HG02885 (cell line): ENCODE results near the gene ZNF599.
A peak's percentile ranks its signal among the peaks of the same experiment; 100 is the strongest.
"Not testable (repeated sequence)": the region's sequence is repeated elsewhere in the genome, so short reads cannot be mapped to it uniquely, and the experiment has no call there.

Experiments
- ATAC-seq: cut with Tn5 transposase; IDR thresholded peaks from one replicate; pipeline ENCODE4 v1.9.1; 2021; ENCODE audit warnings: mild to moderate bottlenecking; ENCODE audit not compliant: unreplicated experiment, poor library complexity

Gene ZNF599

DNA sequence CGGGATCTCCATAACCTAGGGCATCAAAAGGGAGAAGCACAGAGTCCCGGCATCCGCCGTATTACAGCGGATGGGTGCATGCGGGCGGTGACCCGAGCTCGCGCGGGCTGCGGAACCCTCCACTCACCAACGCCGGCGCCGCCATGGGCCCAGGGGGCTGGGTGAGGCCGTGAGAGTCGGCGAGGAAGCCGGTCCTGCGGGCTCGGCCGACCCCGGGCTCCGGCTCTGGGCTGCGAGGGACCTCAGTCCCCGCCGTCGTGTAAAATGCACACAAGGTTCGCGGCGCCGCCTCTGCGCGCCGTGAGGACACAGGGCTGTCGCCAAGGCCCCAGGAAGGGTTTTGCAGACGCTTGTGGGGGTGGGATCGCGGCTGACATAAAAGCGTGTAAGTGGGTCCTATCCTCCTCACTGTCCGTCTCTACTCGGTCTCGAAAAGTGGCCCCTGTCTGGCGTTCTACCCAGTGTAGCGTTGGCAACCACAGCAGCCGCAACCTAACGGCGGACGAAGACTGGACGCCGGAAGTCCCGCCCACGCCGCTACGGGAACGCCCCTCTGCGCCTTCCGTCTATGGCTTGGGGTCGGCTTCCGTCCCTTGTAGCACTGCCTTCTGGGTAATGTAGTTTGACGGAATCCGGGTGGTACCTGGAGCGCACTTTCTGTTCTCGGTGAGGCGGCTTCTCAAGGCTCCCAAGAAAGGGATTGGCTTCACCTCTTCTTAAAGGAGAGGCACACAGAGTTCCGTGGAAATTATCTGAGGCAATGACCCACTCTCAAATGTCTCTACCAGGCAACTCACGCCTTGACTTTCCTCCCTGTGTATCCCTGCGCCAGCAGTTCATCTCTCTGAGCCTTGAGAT is at the start of gene ZNF599:
Gene ZNF599 (minus strand): TSS at position 519 of the 858 bp plus-strand sequence. CDS start 374 bp downstream, at position 145.
- ATAC-seq, result peak; percentile 97

DNA sequence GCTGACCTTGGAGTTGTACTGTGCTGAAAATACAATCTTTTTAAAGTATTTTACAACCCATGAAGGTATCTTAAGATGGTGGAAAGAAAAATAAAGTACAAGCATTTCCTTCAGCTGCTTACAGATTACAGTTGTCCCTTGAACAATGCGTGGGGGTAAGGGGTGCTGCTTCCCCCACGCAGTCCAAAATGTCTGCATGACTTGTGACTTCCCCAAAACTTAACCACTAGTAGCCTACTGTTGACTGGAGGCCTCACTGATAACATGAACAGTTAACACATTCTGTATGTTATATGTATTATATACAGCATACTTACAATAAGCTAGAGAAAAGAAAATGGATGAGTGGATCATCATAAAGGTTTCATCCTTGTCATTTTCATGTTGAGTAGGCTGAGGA is 45.3 kb upstream of the ZNF599 start:
- ATAC-seq, result no peak

DNA sequence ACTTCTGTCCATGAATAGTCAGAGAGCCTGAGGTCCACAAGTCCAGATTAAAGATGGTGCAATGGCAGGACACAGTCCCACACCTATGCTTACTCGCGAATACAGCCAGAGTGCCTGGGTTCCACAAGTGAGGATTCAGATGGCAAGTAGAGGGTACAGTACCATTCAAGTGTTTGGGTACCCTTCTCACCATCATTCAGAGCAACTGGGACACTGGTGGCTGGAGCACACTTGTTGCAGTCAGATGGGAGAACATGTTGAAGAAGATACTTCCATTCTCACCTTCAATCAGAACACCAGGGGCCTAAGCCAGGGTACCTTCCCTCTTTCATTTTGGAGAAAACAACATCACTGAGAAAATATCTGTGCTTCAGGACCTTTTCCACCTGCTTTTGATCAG is 43.7 kb upstream of the ZNF599 start:
- ATAC-seq, result no peak

DNA sequence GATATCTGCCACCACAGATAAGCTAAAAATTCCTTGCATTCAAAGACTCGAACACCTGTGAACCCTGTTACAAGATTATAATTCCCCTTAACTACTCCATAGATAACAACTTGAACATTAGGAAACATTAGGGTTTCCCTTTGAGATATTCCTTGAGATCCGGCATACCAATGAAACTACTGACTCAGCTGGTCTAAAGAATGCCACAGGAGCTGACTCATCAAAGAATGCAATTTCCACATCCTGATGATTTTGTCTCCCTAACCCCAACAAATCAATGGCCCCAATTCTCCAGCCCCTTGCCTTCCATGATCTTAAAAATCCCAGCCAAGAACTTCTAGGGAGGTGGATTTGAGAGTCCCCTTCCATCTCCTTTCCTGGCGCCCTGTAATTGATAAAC is 35.6 kb upstream of the ZNF599 start:
- ATAC-seq, result no peak

DNA sequence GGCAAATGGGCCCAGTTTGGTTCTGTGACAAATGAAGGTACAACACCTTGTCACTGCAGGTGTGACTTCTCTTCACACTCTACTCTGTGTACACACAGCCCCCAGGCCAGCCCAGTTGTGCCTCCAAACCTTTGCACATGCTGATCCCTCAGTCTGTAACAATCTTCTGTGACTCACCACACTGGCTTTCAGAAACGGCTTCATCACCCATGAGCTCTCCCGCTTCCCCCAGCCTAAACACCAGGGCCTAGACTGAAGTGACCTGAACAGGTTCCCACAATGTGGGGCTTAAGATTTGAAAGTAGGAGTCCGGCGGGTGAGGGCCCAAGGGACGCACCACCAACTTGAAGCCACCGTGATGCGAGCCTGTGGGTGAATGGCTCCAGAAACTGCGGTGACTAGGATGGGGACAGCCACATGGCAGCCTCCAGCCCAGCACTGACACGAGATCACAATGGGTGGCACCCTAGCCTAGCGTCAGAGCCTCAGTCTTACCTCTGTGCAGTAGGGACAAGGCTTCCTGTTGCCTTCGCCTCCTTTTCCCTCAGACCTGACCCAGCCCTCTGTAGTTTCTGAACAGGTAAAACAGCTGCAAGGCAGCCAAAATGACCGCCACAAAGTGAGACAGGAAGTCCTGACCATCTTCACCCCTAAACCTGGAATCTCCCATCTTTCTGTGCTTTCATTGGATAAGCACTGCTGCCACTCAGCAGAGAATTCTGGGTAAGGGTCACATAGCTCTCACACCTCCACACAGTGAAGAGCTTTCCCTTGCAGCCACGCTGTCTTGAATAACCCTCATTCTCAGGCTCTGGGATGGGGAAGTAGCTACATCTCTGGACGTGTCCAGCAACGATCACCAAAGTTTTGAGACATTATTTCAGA is 34.2 kb upstream of the ZNF599 start:
- ATAC-seq, result no peak

DNA sequence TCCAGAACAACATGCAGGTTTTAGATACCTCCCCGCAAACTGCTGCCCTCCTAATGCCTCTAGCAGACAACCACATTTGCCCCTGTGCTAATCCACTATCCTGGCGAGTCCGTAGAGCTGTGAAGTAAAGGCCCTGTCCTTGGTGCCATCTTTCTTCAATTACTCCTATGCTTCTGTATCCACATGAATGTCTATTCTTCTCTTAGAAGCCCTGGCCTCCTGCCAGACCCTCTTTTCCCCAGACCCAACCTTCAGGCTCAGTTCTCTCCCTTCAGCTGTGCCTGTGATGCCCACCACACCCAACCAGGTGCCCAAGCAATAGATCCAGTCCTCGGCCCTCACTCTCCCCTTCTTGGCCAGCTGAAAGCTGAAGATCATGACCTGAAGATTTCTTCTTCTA is 31.1 kb upstream of the ZNF599 start:
- ATAC-seq, result no peak

DNA sequence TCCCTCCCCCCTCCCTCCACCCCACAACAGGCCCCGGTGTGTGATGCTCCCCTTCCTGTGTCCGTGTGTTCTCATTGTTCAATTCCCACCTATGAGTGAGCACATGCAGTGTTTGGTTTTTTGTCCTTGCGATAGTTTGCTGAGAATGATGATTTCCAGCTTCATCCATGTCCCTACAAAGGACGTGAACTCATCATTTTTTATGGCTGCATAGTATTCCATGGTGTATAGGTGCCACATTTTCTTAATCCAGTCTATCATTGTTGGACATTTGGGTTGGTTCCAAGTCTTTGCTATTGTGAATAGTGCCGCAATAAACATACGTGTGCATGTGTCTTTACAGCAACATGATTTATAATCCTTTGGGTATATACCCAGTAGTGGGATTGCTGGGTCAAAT is 23.9 kb upstream of the ZNF599 start:
- not testable (repeated sequence) for ATAC-seq

DNA sequence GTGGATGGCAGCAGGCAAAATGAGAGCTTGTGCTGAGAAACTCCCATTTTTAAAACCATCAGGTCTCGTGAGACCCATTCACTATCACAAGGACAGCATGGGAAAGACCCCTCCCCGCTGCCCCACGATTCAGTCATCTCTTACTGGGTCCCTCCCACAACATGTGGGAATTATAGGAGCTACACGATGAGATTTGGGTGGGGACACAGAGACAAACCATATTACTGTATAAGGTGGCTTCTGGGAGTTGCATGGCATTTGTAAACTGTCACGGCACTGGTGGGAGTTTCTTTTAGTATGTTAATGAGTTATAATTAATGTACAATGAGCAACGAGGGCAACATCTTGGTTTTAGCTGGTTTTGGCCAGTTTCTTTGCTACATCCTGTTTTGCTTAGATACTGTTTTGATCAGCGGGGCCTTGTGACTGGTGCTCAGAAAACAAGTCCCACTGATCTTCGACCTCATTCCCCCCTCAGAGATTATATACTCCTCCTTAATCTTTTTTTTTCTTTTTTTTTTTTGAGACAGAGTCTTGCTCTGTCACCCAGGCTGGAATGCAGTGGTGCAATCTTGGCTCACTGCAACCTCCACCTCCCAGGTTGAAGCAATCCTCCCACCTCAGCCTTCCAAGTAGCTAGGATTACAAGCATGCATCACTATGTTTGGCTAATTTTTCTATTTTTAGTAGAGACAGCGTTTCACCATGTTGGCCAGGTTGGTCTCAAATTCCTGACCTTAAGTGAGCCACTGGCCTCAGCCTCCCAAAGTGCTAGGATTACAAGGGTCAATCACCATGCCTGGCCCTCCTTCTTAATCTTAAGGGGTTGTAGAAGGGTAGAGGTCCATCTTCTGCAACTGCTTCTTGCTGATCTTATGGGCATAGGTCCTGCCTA is 21.3 kb upstream of the ZNF599 start:
- no peak for ATAC-seq

DNA sequence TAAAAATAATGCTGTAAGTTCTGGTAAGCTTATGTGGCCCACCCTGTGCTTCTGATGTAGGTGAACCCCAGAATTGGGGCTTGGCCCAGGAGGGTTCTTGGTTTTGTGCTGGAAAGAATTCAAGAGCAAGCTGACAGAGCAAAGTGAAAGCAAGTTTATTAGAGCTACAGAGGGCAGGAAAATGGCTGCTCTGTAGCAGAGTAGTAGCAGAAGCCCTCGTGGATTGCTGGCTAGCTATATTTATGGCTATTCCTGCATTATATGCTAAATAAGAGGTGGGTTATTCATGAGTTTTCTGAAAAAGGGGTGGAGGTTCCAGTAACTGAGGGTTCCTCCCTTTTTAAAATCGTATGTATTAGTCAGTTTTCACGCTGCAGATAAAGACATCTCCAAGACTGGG is 20.6 kb upstream of the ZNF599 start:
- no peak for ATAC-seq

DNA sequence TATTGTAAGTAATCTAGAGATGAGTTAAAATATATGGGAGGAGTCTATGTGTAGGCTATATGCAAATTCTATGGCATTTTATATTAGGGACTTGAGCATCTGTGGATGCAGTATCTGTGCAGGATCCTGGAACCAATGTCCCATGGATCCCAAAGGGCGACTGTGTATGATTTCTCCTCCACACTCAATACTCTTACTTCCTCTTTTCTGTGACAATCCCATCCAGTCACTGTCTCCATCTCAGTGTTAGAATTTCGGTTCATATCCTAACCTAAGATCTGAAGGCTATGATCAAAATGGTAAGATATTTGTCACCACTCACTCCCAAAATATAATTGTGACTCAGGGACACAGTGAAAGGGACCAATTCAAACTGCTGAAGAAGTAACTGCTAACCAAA is 15.1 kb upstream of the ZNF599 start:
- no peak for ATAC-seq

DNA sequence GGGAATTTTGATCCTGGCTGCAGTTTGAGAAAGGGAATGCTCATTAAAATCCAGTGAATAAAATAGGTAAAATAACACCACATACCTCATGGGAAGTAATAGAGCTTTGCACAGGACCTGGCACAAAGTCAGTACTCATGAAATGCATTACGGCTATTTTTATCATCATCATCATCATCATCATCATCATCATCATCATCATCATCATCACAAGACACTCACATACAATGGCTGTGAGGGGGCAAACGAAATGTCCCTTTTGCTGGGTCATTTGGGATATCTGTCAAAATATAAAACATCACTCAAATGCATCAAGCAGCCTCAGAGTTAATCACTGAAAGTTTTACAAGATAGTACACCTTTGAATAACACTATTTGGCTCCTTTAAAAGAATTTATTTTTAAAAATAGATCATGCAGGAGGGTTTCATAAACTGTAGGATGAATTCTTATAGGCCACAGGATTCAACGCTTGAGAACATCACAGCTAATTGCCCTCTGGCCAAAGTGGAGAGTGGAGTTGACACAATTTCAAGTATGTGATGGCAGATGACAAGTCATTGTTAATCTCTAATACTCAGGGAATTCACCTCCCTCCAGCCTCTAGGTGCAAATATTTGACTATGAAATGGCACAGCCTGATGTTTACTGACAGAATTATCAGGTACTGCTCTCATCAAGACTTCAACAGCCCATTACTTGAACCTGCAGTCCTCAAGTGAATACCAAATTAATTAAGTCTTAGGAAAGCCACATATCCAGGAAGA is 14.2 kb upstream of the ZNF599 start:
- no peak for ATAC-seq

DNA sequence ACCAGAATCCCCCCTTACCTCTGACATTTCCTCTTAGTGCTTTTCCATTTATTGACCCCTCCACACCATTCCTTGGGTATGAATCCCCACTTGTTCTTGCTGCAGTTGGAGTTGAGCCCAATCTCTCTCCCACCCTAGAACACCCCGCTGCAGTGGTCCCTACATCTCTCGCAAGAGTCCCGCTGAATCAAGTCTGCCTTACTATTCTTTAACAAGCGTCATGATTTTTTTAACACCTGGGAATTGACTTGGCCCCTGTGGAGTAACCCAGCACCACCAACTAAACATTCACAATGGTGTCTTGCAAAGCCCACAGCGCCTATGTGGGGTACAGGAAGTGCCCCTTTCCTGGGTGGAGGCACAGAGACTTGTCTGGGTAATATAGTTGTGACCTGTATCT is 13.2 kb upstream of the ZNF599 start:
- ATAC-seq, result no peak

DNA sequence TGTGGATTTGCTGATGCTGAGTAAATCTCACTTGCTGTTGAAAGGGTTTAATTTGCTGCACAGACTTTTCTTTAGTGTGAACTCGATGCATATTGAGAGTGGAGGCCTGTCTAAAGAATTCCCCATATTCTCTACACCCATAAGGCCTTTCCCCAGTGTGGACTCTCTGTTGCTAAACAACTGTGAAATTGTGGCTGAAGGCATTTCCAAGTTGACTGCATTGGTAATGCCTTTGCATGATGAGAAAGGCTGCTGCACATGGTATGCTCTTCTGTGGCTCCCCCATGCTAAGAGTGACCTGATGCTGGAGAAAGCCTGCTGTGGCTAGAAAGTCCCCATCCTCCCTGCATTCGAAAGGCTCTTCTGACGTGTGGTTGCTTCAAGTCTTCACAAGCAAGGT is 6.6 kb upstream of the ZNF599 start:
- ATAC-seq, result no peak

DNA sequence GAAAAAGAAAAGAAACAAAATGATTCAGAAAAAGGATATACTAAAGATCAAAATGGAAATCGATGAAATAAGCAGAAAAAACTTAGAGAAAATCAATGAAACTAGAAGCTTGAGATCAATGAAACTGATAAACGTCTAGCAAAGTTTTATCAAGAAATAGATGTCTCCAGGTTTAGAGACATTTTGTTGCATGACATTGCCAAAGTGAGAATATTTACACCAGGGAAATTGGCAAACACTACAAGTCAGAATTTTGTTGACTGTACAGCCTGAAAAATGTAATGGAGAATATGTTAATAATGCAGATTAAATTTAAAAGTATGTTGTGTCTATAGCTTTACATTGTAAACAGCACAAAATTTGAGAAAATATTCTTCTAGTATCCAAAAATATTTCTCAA is 5.3 kb upstream of the ZNF599 start:
- ATAC-seq, result no peak

DNA sequence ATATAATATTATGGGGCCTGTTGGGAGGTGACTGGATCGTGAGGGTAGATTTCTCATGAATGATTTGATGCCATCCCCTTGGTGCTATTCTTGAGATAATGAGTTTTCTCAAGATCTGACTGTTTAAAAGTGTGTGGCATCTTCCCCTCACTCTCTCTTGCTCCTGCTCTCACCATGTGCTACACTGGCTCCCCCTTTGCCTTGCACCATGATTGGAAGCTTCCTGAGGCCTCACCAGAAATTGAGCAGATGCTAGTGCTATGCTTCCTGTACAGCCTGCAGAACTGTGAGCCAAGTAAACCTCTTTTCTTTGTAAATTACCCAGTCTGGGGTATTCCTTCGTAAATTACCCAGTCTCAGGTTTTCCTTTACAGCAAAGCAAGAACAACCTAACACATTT is 1.8 kb upstream of the ZNF599 start:
- ATAC-seq, result no peak

DNA sequence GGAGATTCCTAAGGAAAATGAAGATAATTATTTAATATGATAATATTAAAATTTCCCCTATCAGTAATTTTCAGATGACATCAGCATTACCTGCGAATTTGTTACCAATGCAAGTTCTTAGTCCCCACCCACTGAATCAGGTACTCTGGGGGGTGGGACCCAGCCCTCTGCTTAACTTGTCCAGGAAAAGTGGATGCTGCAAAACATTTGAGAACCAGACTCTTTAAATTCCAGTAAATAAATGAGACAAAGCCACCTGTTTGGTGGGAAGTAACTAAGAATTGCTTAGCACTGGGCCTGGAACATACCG is 495 bp upstream of the ZNF599 start:
- ATAC-seq, result no peak

DNA sequence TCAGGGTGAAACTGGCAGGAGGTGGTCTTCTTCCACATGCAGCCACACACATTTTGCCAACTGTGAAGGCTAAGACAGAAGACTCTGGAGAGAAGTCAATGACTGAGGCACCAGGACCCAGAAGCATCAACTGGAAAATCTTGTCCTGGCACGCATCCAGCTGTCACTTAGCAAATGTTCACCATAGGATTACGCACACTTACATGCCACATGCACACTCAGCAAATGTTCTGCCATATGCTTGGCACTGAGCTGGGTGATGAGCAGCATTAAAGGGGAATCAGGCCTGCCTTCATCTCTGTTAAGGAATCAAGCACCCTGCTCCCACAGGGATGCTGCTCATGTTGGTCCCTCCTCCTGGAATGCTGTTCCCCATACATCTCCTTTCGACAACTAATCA is 5.1 kb downstream of the ZNF599 start:
- ATAC-seq, result no peak

DNA sequence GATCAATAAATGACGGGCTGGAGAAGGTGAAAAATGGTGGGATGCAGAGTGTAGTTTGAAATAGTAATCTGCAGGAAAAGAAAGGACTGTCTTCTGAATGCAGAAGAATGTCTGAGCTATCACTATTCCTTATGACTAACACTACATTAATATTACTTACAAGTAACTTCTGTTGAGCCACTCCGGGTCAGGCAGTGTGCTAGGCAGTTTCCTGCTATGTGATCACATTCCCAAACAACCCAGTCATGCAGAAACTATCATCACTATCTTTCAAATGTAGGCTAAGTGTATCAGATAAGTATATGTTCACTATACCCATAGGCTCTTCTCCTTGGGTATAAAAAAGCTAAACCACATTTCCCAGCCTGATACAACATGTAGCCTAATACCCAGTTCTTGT is 6.6 kb downstream of the ZNF599 start:
- no peak for ATAC-seq

DNA sequence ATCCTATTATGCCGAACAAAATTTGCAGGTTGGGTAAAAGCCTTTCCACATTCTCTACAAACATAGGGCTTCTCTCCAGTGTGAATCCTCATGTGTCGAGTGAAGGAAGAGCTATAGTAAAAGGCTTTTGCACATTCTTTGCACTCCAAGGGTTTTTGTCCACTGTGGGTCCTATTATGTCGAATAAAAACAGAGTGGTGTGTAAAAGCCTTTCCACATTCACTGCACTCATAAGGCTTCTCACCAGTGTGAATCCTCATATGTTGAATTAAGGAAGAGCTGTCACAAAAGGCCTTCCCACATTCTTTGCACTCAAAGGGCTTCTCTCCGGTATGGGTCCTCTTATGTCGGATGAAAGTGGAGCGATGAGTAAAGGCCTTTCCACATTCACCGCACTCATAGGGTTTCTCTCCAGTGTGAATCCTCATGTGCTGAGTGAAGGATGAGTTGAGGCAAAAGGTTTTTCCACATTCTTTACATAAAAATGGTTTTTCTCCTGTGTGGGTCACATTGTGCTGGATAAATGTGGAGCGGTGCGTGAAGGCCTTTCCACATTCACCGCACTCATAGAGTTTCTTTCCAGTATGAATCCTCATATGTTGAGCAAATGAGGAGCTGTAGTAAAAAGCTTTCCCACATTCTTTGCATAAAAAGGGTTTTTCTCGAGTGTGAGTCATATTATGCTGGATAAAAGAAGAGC is 13.6 kb downstream of the ZNF599 start:
- ATAC-seq, result no peak
